Karpas-422 (cell line): ENCODE data around the gene GBA3. TPM values are rescaled to one million over a fixed set of nuclear protein-coding genes. Genes with fewer than 3 reads are reported as not detected.

Experiments used
- DNase-seq: peaks from one replicate; pipeline ENCODE4 v3.0.0-alpha.2; 2015
- H2AFZ ChIP-seq: fragments of 200-600 bp; sonication (generic); 2 replicates; pipeline ENCODE4 v1.6.1; 2014; ENCODE audit warnings: antibody characterized with exemption, low read length, mixed read lengths
- H3K27ac ChIP-seq: fragments of 200-600 bp; sonication (generic); 2 replicates; pipeline ENCODE4 v1.5.1; 2014; ENCODE audit warnings: mild to moderate bottlenecking, low read length, moderate library complexity
- H3K27me3 ChIP-seq: fragments of 200-600 bp; sonication (generic); 2 replicates; pipeline ENCODE4 v1.6.1; 2014; ENCODE audit warnings: low read length, mixed read lengths
- H3K36me3 ChIP-seq: fragments of 200-600 bp; sonication (generic); 2 replicates; pipeline ENCODE4 v1.6.1; 2014; ENCODE audit warnings: low read length, mixed read lengths; ENCODE audit not compliant: insufficient read depth
- H3K4me1 ChIP-seq: fragments of 200-600 bp; sonication (generic); 2 replicates; pipeline ENCODE4 v1.6.1; 2014; ENCODE audit warnings: mild to moderate bottlenecking, low read length, mixed read lengths
- H3K4me2 ChIP-seq: fragments of 200-600 bp; sonication (generic); 2 replicates; pipeline ENCODE4 v1.6.1; 2014; ENCODE audit warnings: low read length, low read depth, mild to moderate bottlenecking; ENCODE audit not compliant: poor library complexity, severe bottlenecking
- H3K4me3 ChIP-seq: fragments of 200-600 bp; sonication (generic); 2 replicates; pipeline ENCODE4 v1.5.1; 2014; ENCODE audit warnings: mild to moderate bottlenecking, antibody characterized with exemption, low read length, mixed read lengths
- H3K79me2 ChIP-seq: fragments of 200-600 bp; sonication (generic); 2 replicates; pipeline ENCODE4 v1.6.1; 2014; ENCODE audit warnings: mild to moderate bottlenecking, low read length, mixed read lengths
- H3K9ac ChIP-seq: fragments of 200-600 bp; sonication (generic); 2 replicates; pipeline ENCODE4 v1.6.0; 2014; ENCODE audit warnings: low read length
- H3K9me2 ChIP-seq: fragments of 200-600 bp; sonication (generic), shearing (Covaris generic); replicated peaks from 2 replicates; pipeline ENCODE4 v1.6.0; 2014; ENCODE audit warnings: mild to moderate bottlenecking, low read length, moderate library complexity; ENCODE audit not compliant: insufficient read depth
- H3K9me3 ChIP-seq: fragments of 300-700, 200-600 bp; sonication (generic); 2 replicates; pipeline ENCODE4 v1.6.1; 2014; ENCODE audit warnings: low read length, mixed read lengths
- H4K20me1 ChIP-seq: fragments of 200-600 bp; sonication (generic); 2 replicates; pipeline ENCODE4 v1.6.1; 2014; ENCODE audit warnings: mild to moderate bottlenecking, antibody characterized with exemption, low read length, low read depth; ENCODE audit not compliant: insufficient read depth
- total RNA-seq: library from RNA; depleted of rRNA; stranded (reverse); fragments of >200 nt; shearing (Covaris generic); gene quantifications from 2 replicates; pipeline ENCODE4 v1.2.3, GENCODE V29; 2014; ENCODE audit warnings: low replicate concordance; rRNA removed

The GBA3 gene
- not detected in 2 replicates for total RNA-seq

GRCh38 chr4:22692736-22693135 lies at the start of gene GBA3:
TSS of gene GBA3 (plus strand) at chr4:22692937.
- Histone ChIP-seq H2AFZ (no peak within 1 kb of the TSS), H3K9ac (no peak within 1 kb of the TSS), H3K4me3 (no peak within 1 kb of the TSS), H3K27me3 (no peaks in the 10 kb centered on the region), H4K20me1 (no peaks in the 10 kb centered on the region), H3K9me2 (no peaks in the 10 kb centered on the region), H3K27ac (no peak within 1 kb of the TSS), H3K9me3 (no peaks in the 10 kb centered on the region), H3K4me1 (no peaks in the 10 kb centered on the region), H3K79me2 (no peaks in the 10 kb centered on the region), H3K36me3 (no peaks in the 10 kb centered on the region), H3K4me2 (no peak within 1 kb of the TSS)
- DNase-seq = no peak

- Histone ChIP-seq H3K36me3 (no peaks in the 10 kb centered on the region), H3K4me3 (no peak overlapping the region), H3K27ac (no peak overlapping the region), H3K4me2 (no peak overlapping the region), H3K9ac (no peak overlapping the region), H4K20me1 (no peaks in the 10 kb centered on the region), H3K9me2 (no peaks in the 10 kb centered on the region), H3K79me2 (no peaks in the 10 kb centered on the region), H3K27me3 (no peaks in the 10 kb centered on the region; the same call in 1 of the 2 replicates), H3K4me1 (no peaks in the 10 kb centered on the region), H3K9me3 (no peaks in the 10 kb centered on the region; the same call in 1 of the 2 replicates), H2AFZ (no peak overlapping the region)
- no peak for DNase-seq
These were observed 48.8 kb upstream of the GBA3 start for GRCh38 chr4:22643952-22644351.

DNA sequence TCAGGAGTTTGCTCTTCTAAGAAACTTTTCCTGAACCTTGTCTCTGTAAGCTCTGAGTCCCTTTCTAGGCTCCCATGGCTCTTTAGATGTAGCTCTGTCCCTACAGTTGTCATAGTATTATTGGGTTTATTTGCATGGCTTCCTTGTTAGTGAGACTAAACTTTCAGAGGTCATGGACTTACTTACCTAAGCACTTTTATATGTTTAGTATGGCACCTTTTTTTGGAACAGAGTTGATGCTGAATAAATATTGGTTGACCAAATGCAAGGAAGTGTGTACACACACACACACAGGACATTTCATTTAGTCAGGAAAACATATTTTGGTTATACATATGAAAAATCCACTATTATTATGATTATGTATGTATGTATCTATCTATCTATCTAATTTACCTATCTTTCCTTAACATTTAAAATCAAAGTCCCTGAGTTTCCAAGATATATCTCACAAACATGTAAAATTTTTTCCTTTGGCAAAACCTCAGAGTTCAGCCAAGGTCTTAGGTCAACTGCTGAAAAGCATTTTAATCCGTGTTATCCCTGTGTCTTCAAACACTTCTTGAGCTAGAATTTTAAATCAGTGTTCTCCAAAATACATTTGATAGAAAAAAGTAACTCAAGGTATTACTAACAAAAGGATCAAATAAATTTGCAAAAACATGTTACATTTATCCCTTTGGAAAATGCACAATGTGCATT lies 47.1 kb upstream of the GBA3 start:
- Histone ChIP-seq H3K9ac (no peak overlapping the region), H2AFZ (no peak overlapping the region), H3K9me3 (peaks cover 3% of the 10 kb centered on the region; the same call in 1 of the 2 replicates), H3K4me3 (no peak overlapping the region), H3K4me1 (no peaks in the 10 kb centered on the region), H4K20me1 (no peaks in the 10 kb centered on the region), H3K27ac (no peak overlapping the region), H3K4me2 (no peak overlapping the region), H3K79me2 (no peaks in the 10 kb centered on the region), H3K9me2 (no peaks in the 10 kb centered on the region), H3K36me3 (no peaks in the 10 kb centered on the region), H3K27me3 (no peaks in the 10 kb centered on the region; the same call in 1 of the 2 replicates)
- no peak for DNase-seq

- H4K20me1 ChIP-seq = no peaks in the 10 kb centered on the region
- H3K27ac ChIP-seq = no peak overlapping the region
- peaks cover 3% of the 10 kb centered on the region; the same call in 1 of the 2 replicates for H3K9me3 ChIP-seq
- H3K27me3 ChIP-seq = no peaks in the 10 kb centered on the region; the same call in 1 of the 2 replicates
- H3K4me1 ChIP-seq = no peaks in the 10 kb centered on the region
- no peak overlapping the region for H3K4me3 ChIP-seq
- H3K4me2 ChIP-seq = no peak overlapping the region
- H2AFZ ChIP-seq = no peak overlapping the region
- no peak for DNase-seq
- H3K9me2 ChIP-seq = no peaks in the 10 kb centered on the region
- no peak overlapping the region for H3K9ac ChIP-seq
- no peaks in the 10 kb centered on the region for H3K79me2 ChIP-seq
- H3K36me3 ChIP-seq = no peaks in the 10 kb centered on the region
These were observed 43.7 kb upstream of the GBA3 start for GRCh38 chr4:22648996-22649395.

GRCh38 chr4:22650771-22651170 lies 42.0 kb upstream of the GBA3 start:
- Histone ChIP-seq H3K4me2 (no peak overlapping the region), H3K27ac (no peak overlapping the region), H3K79me2 (no peaks in the 10 kb centered on the region), H4K20me1 (no peaks in the 10 kb centered on the region), H3K9ac (no peak overlapping the region), H3K4me1 (no peaks in the 10 kb centered on the region), H3K4me3 (no peak overlapping the region), H3K27me3 (no peaks in the 10 kb centered on the region), H3K9me2 (no peaks in the 10 kb centered on the region), H2AFZ (no peak overlapping the region), H3K36me3 (no peaks in the 10 kb centered on the region), H3K9me3 (peaks cover 3% of the 10 kb centered on the region; the same call in 1 of the 2 replicates)
- no peak for DNase-seq

DNA sequence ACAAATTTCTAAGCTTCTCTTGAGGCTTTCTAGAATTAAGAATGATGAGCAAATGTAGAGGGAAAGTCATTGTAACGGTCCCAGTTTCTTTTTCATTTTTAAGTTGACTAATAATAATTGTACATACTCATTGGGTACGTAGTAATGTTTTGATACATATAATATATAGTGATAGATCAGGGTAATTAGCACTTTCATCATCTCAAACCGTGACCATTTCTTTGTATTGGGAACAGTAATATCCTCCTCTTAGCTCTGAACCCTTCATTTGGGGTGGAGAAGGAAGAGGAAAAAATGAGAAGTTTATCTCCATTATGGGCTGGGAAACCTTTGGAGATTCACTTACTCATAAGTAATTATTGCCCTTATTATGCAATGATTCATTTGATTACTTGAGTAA lies 39.0 kb upstream of the GBA3 start:
- no peaks in the 10 kb centered on the region for H3K27me3 ChIP-seq
- no peaks in the 10 kb centered on the region for H3K9me2 ChIP-seq
- no peak overlapping the region for H3K4me2 ChIP-seq
- no peaks in the 10 kb centered on the region for H4K20me1 ChIP-seq
- H3K4me3 ChIP-seq = no peak overlapping the region
- H3K9ac ChIP-seq = no peak overlapping the region
- peaks cover 3% of the 10 kb centered on the region; the same call in 1 of the 2 replicates for H3K9me3 ChIP-seq
- H3K36me3 ChIP-seq = no peaks in the 10 kb centered on the region
- no peaks in the 10 kb centered on the region for H3K79me2 ChIP-seq
- no peaks in the 10 kb centered on the region for H3K4me1 ChIP-seq
- no peak overlapping the region for H3K27ac ChIP-seq
- no peak for DNase-seq
- no peak overlapping the region for H2AFZ ChIP-seq

GRCh38 chr4:22661443-22661842 lies 31.3 kb upstream of the GBA3 start:
- Histone ChIP-seq H4K20me1 (no peaks in the 10 kb centered on the region), H3K4me3 (no peak overlapping the region), H3K9me3 (no peaks in the 10 kb centered on the region), H3K9me2 (no peaks in the 10 kb centered on the region), H2AFZ (no peak overlapping the region), H3K79me2 (no peaks in the 10 kb centered on the region), H3K36me3 (no peaks in the 10 kb centered on the region), H3K4me1 (no peaks in the 10 kb centered on the region), H3K27me3 (no peaks in the 10 kb centered on the region), H3K9ac (no peak overlapping the region), H3K4me2 (no peak overlapping the region), H3K27ac (no peak overlapping the region)
- DNase-seq = no peak

DNA sequence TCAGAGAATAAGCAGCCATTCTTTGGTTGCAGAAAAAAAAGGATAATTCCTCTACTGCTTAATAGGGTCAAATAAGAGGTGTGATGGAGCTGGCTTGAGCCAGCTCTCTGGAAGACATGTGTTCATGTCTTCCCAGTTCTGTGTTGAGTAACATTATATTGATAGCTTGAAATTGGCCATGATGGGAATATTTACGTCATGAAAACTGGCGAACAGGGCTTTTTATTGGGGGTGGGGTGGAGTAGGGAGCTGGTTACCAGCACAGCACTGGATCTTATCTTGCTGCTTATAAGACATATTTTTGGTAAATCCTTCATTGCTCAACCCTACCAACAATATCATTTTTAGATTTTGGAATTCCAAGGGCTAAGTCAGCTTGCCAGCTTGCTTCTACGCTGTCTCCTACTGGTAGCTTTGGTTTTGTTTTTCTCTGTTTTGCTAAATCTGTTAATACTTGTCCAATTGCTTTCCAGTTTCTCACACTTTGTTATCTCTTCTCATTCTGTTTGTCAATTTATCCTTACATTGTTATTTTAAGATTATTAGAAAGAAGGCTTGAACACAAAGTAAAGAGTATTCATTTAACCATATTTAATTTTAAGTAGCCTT lies 25.3 kb upstream of the GBA3 start:
- no peaks in the 10 kb centered on the region for H3K79me2 ChIP-seq
- H3K9ac ChIP-seq = no peak overlapping the region
- H3K4me1 ChIP-seq = no peaks in the 10 kb centered on the region
- H3K27me3 ChIP-seq = no peaks in the 10 kb centered on the region
- no peaks in the 10 kb centered on the region for H3K36me3 ChIP-seq
- no peak overlapping the region for H2AFZ ChIP-seq
- H3K4me3 ChIP-seq = no peak overlapping the region
- H3K4me2 ChIP-seq = no peak overlapping the region
- no peaks in the 10 kb centered on the region for H3K9me3 ChIP-seq
- H3K9me2 ChIP-seq = no peaks in the 10 kb centered on the region
- no peaks in the 10 kb centered on the region for H4K20me1 ChIP-seq
- no peak overlapping the region for H3K27ac ChIP-seq
- DNase-seq = no peak
